GM23248 (cell line): ENCODE results near the gene PPP1R3F. TPM values are rescaled to one million over a fixed set of nuclear protein-coding genes. Genes with fewer than 3 reads are reported as not detected.

Experiments
- DNase-seq: peaks from one replicate; pipeline ENCODE4 v3.0.0-alpha.2; 2015
- H2AFZ ChIP-seq: fragments of 200-600 bp; sonication (generic); 2 replicates; pipeline ENCODE4 v1.6.1; 2016; ENCODE audit warnings: antibody characterized with exemption
- H3F3A ChIP-seq: fragments of 200-600 bp; sonication (generic); 2 replicates; pipeline ENCODE4 v1.6.1; 2016; ENCODE audit warnings: mild to moderate bottlenecking, antibody characterized with exemption, mixed run types; ENCODE audit not compliant: insufficient read depth
- H3K27ac ChIP-seq: fragments of 200-600 bp; sonication (generic); 2 replicates; pipeline ENCODE4 v1.5.1; 2016; ENCODE audit warnings: mild to moderate bottlenecking
- H3K27me3 ChIP-seq: fragments of 200-600 bp; sonication (generic); replicated peaks from 2 replicates; pipeline ENCODE4 v1.6.1; 2016; ENCODE audit warnings: mild to moderate bottlenecking; ENCODE audit not compliant: insufficient read depth
- H3K36me3 ChIP-seq: fragments of 200-600 bp; sonication (generic); 2 replicates; pipeline ENCODE4 v1.6.1; 2016; ENCODE audit warnings: low read depth, mild to moderate bottlenecking
- H3K4me1 ChIP-seq: fragments of 200-600 bp; sonication (generic); 2 replicates; pipeline ENCODE4 v1.6.1; 2016; ENCODE audit warnings: mild to moderate bottlenecking; ENCODE audit not compliant: insufficient read depth
- H3K4me2 ChIP-seq: fragments of 200-600 bp; sonication (generic); one replicate; pipeline ENCODE4 v1.6.1; 2016; ENCODE audit warnings: mild to moderate bottlenecking; ENCODE audit not compliant: unreplicated experiment
- H3K4me3 ChIP-seq: fragments of 200-600 bp; sonication (generic); 2 replicates; pipeline ENCODE4 v1.5.1; 2016; ENCODE audit warnings: mild to moderate bottlenecking
- H3K79me2 ChIP-seq: fragments of 200-600 bp; sonication (generic); 2 replicates; pipeline ENCODE4 v1.6.1; 2016; ENCODE audit warnings: mild to moderate bottlenecking; ENCODE audit not compliant: insufficient read depth
- H3K9ac ChIP-seq: fragments of 200-600 bp; sonication (generic); 2 replicates; pipeline ENCODE4 v1.6.1; 2016; ENCODE audit warnings: mild to moderate bottlenecking
- H3K9me2 ChIP-seq: fragments of 200-600 bp; sonication (generic); 2 replicates; pipeline ENCODE4 v1.6.1; 2016; ENCODE audit warnings: mixed run types, mild to moderate bottlenecking, moderate library complexity; ENCODE audit not compliant: insufficient read depth
- H3K9me3 ChIP-seq: fragments of 200-600 bp; sonication (generic); one replicate; pipeline ENCODE4 v1.6.1; 2017; ENCODE audit warnings: low read depth
- H4K20me1 ChIP-seq: fragments of 200-600 bp; sonication (generic); 2 replicates; pipeline ENCODE4 v1.6.0; 2016; ENCODE audit not compliant: insufficient read depth
- EZH2 ChIP-seq: fragments of 200-600 bp; sonication (generic); IDR thresholded peaks from 2 replicates; pipeline ENCODE4 v1.6.1; 2018; ENCODE audit warnings: antibody characterized with exemption, mild to moderate bottlenecking; ENCODE audit not compliant: insufficient read depth, poor library complexity, severe bottlenecking
- EZH2phosphoT487 ChIP-seq: fragments of 200-600 bp; sonication (generic); IDR thresholded peaks from 2 replicates; pipeline ENCODE4 v1.6.1; 2018; ENCODE audit warnings: antibody characterized with exemption, moderate library complexity, mild to moderate bottlenecking, low read depth; ENCODE audit not compliant: insufficient read depth
- WGBS, 2 experiments: methylation state at CpG; one replicate each; pipeline ENCODE4 v1.1.6; 2015 to 2017; ENCODE audit warnings: low lambda C conversion rate in 2 of 2, low coverage in 1 of 2; ENCODE audit errors: missing lambda C conversion rate in 2 of 2; 5-methylcytosine and 5-hydroxymethylcytosine counted together
- in situ Hi-C: fragments of 300-500 bp; cut with MboI; formaldehyde crosslinking; loops from 2 replicates; pipeline ENCODE4 v1.15.0; 2020
- polyA plus RNA-seq: library from polyadenylated mRNA; unstranded; fragments of >200 nt; fragmentation: Nextera tagmentation; extraction: Ambion mirVana; gene quantifications from 2 replicates; pipeline ENCODE4 v1.2.1, GENCODE V29; 2016
- total RNA-seq: library from RNA; depleted of rRNA; stranded (reverse); fragments of >200 nt; shearing (Covaris generic); gene quantifications from 2 replicates; pipeline ENCODE4 v1.2.3, GENCODE V29; 2014

Gene PPP1R3F
- total and polyA plus RNA-seq, 2 experiments from 2014 or later: 4.4 to 10.6 TPM

DNA sequence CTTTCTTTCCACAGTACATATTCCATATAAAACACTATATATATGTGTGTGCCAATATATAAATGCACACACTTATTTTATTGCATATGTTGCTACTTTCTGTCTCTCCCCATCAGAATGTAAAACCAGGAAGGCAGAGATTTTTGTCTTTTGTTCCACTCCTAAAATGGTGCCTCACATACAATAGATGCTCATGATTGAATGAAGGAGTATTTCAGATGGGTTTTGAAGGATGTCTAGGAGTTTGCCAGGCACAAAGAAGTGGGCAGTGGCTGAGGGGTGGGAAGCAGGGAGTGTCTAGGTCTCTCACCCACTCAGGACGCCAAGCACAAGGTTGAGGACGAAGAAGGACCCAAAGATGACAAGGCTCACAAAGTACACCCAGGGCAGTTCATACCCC, 41.9 kb upstream of the PPP1R3F start:
- Histone ChIP-seq H3F3A (no peaks in the 10 kb centered on the region), H3K9ac (no peak overlapping the region), H3K27me3 (no peaks in the 10 kb centered on the region), H3K9me3 (no peaks in the 10 kb centered on the region), H3K36me3 (no peaks in the 10 kb centered on the region), H3K79me2 (no peaks in the 10 kb centered on the region), H3K4me2 (no peak overlapping the region), H2AFZ (no peak overlapping the region), H3K9me2 (no peaks in the 10 kb centered on the region), H3K27ac (no peak overlapping the region), H3K4me1 (no peaks in the 10 kb centered on the region), H4K20me1 (no peaks in the 10 kb centered on the region), H3K4me3 (no peak overlapping the region)
- TF ChIP-seq EZH2phosphoT487 (no peak), EZH2 (no peak)
- 86% methylated on average over 2 of the region's 2 CpGs; no CpG with 5 or more reads in 1 of the 2 experiments for WGBS, 2 experiments
- in situ Hi-C loops: no loop called here
- no peak for DNase-seq

DNA sequence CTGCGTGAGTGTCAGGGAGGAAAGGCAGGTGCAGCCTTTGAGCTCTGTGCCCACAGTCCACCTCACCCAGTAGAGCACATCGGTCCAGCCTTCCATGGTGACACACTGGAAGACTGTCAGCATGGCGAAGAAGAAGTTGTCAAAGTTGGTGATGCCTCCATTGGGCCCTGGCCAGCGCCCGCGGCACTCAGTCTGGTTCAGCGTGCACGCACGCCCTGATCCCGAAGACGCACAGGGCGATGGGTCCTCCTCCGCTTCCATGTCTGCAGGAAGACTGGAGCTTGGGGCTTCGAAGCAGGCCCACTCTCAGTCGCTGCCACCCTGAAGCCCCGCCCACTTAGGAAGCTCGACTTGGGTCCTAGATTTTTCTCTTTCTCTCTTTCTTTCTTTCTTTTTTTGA, 41.4 kb upstream of the PPP1R3F start:
- H2AFZ ChIP-seq: no peak overlapping the region
- no peaks in the 10 kb centered on the region for H3K27me3 ChIP-seq
- no peak overlapping the region for H3K4me3 ChIP-seq
- H3K27ac ChIP-seq: no peak overlapping the region
- no peaks in the 10 kb centered on the region for H3K79me2 ChIP-seq
- DNase-seq: no peak
- H3K9me3 ChIP-seq: no peaks in the 10 kb centered on the region
- H3K4me1 ChIP-seq: no peaks in the 10 kb centered on the region
- no peaks in the 10 kb centered on the region for H4K20me1 ChIP-seq
- in situ Hi-C loops: no loop called here
- H3K4me2 ChIP-seq: no peak overlapping the region
- no peak overlapping the region for H3K9ac ChIP-seq
- TF ChIP-seq EZH2phosphoT487 (no peak), EZH2 (no peak)
- no peaks in the 10 kb centered on the region for H3F3A ChIP-seq
- 89 to 100% methylated on average over 3 to 11 of the region's 17 CpGs for WGBS, 2 experiments
- H3K36me3 ChIP-seq: no peaks in the 10 kb centered on the region
- no peaks in the 10 kb centered on the region for H3K9me2 ChIP-seq

DNA sequence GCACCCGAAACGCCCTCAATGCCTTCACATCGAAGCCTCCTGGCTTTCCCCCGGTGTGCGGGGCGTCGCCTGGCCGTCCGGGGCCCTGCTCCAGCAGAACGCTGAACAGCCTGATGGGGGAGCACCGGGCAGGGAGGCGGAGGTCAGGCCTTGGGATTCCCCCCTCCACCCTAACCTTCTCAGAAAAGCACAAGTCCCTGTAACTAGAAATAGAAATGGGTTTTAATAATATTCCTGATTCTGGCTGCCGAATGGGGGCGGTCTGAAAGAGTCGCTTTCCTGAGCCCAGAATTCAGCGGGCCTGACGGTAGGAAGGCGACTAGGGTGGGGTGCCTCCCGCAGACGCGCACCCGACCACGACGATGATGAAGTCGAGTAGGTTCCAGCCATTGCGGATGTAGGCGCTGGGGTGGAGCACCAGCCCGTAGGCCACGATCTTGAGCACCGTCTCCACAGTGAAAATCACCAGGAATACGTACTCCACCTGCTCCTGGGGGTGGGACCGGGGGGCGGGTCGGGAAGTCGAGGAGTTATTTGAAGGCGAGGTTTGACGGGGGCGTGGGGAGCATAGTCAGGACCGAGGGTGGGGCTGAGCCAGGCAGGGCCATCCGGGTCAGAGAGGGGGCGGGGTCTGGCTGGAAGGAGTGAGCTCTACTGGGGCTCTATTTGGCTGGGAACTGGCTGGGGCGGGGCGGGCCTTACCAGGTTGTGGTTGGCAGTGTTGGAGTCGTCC, 38.9 kb upstream of the PPP1R3F start:
- H4K20me1 ChIP-seq: no peaks in the 10 kb centered on the region
- H3K27ac ChIP-seq: no peak overlapping the region
- no peaks in the 10 kb centered on the region for H3K9me2 ChIP-seq
- 0 out of 2 replicates have a peak, but pooled peaks cover under 1% of the 10 kb centered on the region for H3K79me2 ChIP-seq
- H3F3A ChIP-seq: no peaks in the 10 kb centered on the region
- H3K27me3 ChIP-seq: no peaks in the 10 kb centered on the region
- no peak overlapping the region for H3K9ac ChIP-seq
- TF ChIP-seq EZH2 (no peak), EZH2phosphoT487 (no peak)
- H3K4me2 ChIP-seq: peak overlapping the region; percentile 7
- H3K4me1 ChIP-seq: no peaks in the 10 kb centered on the region
- H3K9me3 ChIP-seq: no peaks in the 10 kb centered on the region
- H3K4me3 ChIP-seq: peak overlapping the region; percentile 40
- H2AFZ ChIP-seq: peak overlapping the region; percentile 77
- DNase-seq: peak; percentile 34
- in situ Hi-C loops: no loop called here
- 13 to 23% methylated on average over 20 to 26 of the region's 44 CpGs for WGBS, 2 experiments
- H3K36me3 ChIP-seq: no peaks in the 10 kb centered on the region

DNA sequence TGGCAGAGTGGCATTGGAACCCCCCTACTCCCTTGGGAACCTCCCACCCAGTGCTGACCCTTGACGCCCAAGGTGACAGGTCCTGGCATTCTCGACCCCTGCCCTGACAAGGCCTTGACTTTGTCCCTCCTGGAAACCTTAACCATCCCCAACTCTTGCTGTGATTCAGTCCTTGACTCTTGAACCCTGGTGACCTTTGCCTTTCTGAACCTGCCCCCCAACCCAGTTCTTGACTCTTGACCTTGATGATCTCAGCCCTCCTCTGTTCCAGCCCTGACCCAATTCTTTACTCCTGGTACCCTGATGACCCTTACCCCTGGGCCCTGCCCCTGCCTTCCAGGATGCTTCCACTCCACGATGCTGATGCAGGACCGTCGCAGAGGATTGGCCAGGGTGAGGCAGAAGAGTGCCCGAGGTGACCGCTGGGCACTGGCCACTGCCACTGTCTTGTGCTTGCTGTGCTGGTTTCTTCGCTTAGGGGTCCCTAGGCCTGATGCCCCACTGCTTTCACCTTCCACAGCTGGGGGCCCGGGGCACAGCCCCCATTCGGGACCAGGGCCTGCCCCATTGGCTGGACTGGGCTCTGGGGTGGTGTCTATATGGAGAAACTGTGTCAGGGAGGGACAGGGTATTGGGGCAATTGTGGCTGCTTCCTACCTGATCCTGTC, 38.1 kb upstream of the PPP1R3F start:
- H3K27me3 ChIP-seq: no peaks in the 10 kb centered on the region
- H4K20me1 ChIP-seq: no peaks in the 10 kb centered on the region
- H3K4me1 ChIP-seq: no peaks in the 10 kb centered on the region
- TF ChIP-seq EZH2 (no peak), EZH2phosphoT487 (no peak)
- in situ Hi-C loops: no loop called here
- 94 to 99% methylated on average over 9 of the region's 10 CpGs for WGBS, 2 experiments
- DNase-seq: no peak
- no peak overlapping the region for H2AFZ ChIP-seq
- H3K4me2 ChIP-seq: no peak overlapping the region
- no peak overlapping the region for H3K9ac ChIP-seq
- H3K79me2 ChIP-seq: 0 out of 2 replicates have a peak, but pooled peaks cover 5% of the 10 kb centered on the region
- H3K27ac ChIP-seq: no peak overlapping the region
- no peaks in the 10 kb centered on the region for H3K9me2 ChIP-seq
- H3K4me3 ChIP-seq: no peak overlapping the region
- no peaks in the 10 kb centered on the region for H3K36me3 ChIP-seq
- H3F3A ChIP-seq: no peaks in the 10 kb centered on the region
- H3K9me3 ChIP-seq: no peaks in the 10 kb centered on the region
